ENCODE results near the gene INSRR.

- no peak for TF ChIP-seq CTCF (IDR thresholded peaks at IDR 0.05 in 8 of 11, conservative IDR thresholded peaks at IDR 0.05 in 3 of 11)
- TF ChIP-seq POLR2AphosphoS5 (IDR thresholded peaks at IDR 0.05) = no peak
These were observed 7.0 kb downstream of the INSRR start for GRCh38 chr1:156851779-156852417.
